GM12801 (cell line): Measurements from ENCODE around the gene MIER2.

Experiments used
- CTCF ChIP-seq: IDR thresholded peaks from one replicate; pipeline ENCODE4 v1.5.1; 2011; ENCODE audit warnings: control low read depth; ENCODE audit not compliant: insufficient read length; ENCODE audit errors: extremely low read depth

MIER2 gene

GRCh38 chr19:351976-352625, 7.5 kb upstream of the MIER2 start:
- TF ChIP-seq CTCF: no peak

- no peak for TF ChIP-seq CTCF
Observed at GRCh38 chr19:347946-348861, 3.6 kb upstream of the MIER2 start.

GRCh38 chr19:345320-345879, 804 bp upstream of the MIER2 start:
- no peak for TF ChIP-seq CTCF

- TF ChIP-seq CTCF: no peak
Observed at GRCh38 chr19:343941-344624, 513 bp downstream of the MIER2 start.

- TF ChIP-seq CTCF: no peak
Observed at GRCh38 chr19:343451-343931, 1.1 kb downstream of the MIER2 start.

GRCh38 chr19:342801-343421, 1.7 kb downstream of the MIER2 start:
- TF ChIP-seq CTCF: no peak
